Kidney capillary endothelial cell (primary cell): ENCODE data around the gene TMSB10.
"Not testable (repeated sequence)": the region's sequence is repeated elsewhere in the genome, so short reads cannot be mapped to it uniquely, and the experiment has no call there.

ENCODE experiments used
- DNase-seq: peaks from one replicate; pipeline ENCODE4 v3.0.0-alpha.2; 2018; ENCODE audit warnings: low spot score

TMSB10 gene

GRCh38 chr2:84904717-84905174, 710 bp upstream of the TMSB10 start:
- no peak for DNase-seq

DNA sequence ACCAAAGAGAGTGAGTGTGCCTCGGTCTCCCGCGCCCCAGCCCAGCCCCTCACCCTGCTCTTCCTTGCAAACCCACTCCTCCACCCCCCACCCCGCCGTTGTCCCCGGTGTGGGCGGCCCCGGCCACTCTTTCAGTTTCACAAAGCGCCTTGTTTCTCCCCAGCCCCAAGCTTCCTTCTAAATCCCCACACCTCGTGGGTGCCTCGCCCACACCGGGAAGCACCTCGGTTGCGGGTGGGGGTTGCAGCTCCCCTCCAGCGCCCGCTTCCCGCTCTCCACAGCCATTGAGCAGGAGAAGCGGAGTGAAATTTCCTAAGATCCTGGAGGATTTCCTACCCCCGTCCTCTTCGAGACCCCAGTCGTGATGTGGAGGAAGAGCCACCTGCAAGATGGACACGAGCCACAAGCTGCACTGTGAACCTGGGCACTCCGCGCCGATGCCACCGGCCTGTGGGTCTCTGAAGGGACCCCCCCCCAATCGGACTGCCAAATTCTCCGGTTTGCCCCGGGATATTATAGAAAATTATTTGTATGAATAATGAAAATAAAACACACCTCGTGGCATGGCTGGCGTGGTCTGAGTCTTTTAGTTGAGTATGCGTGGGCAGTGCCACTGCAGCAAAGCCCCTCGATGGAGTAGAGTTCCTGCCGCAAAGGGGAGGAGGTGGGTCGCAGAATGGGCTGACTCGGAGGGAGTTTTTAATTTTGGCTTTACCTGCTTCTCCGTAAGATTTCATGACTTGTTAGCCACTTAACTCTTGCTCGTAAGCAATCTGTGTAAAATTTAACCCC, 848 bp downstream of the TMSB10 start:
- DNase-seq, result no peak

DNA sequence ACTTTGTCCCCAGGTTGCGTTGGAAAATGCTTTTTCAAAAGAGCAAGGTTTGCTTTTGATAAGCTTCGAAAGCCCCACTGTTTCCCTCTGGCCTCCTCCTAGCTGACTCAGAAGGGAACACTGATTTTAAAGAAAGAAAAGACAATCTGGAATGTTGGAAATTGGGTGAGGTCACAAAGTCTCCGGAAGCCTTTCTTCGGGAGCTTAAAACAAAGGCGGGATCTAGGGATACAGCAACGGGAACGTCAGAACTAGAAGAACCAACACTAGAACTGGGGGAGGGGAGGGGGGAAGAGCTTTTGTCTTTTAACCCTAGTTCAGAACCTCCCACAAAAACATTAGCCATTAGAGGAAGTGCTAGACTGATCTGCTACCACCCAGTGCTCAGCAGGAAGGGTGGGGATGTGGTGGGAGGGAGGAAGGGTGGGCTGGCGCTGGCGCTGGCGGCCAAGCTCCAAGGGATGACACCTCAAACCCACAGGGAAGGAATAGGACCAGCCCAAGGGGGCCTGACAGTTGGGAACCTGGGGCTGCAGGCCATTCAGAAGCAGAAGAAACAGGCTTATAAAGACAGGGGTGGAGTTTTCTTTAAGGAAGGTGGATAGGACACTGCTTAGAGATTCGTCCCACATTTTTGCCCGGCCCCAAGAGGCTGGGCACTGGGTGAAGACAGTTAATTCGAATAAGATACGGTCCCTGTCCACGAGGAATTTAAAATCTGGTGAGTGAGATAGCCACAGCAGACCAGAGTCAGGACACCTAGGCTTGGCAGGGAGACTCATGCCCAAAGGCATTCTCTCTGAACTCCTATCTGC, 1.7 kb downstream of the TMSB10 start:
- peak; percentile 86 for DNase-seq

DNA sequence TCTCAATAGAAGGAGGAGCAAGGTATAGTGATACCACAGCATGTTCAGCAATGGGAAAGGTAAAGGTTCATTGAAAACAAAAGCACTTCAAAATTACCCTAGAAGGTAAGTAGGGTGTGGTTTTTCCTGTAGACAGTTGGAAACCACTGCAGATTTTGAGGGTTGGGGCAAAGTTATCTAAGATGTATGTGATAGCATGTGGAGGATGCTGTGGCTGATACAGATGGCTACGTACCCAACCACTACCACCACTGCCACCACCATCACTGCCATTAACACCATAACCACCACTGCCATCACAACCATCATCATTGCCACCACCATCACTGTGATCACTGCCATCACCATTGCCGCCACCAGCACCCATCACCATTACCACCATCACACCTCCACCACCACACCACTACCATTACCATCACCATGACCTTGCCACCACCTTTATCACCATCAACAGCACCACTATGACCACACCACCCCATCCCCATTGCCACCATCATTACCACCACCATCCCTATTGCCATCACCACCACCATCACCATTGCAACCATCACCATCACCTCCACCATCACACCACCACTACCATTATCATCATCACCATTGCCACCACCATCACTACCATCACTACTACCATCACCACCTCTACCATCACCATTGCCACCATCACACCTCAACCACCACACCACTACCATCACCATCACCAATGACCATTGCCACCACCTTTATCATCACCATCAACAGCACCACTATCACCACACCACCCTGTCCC, 3.7 kb downstream of the TMSB10 start:
- no peak for DNase-seq

- DNase-seq, result no peak
Observed at GRCh38 chr2:84911135-84911678, 5.8 kb downstream of the TMSB10 start.

DNA sequence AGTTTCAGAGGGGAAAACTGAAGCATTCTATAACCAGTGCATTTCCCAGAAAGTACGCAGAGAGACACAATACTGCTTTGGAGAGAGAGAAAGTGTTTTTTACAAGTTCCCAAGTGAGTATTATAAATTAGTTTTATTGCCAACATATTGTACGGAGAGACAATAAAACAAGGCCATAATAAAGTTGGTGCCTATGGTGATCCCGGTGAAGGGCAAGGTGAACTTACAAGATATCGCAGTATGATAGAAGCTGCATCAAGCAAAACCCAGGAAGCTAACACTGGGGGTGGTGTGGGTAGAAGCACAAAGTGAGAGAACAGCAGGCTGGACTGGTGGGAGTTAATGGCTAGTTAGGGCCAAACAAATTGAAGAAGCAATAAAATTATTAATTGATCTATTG, 7.5 kb downstream of the TMSB10 start:
- no peak for DNase-seq

DNA sequence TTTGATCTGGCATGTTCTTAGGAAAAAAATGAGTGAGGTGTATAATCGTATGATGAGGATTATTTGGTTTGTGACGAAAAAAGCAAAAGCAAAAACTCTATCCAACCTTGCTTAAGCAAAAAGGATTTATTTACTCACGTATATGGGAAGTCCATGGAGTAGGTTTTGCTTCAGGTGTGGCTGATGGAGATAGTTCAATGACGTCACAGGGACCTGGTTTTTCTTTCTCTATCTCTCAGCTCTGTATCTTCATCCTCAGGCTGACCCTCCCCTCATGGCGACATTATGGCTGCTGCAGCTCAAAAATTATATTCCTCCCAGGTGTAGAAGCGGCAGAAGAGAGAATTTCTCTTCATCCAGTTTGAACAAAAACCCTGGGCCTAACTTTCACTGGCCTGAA, 8.9 kb downstream of the TMSB10 start:
- DNase-seq, result no peak

- DNase-seq, result not testable (repeated sequence)
Observed at GRCh38 chr2:84915675-84916074, 10.2 kb downstream of the TMSB10 start.

DNA sequence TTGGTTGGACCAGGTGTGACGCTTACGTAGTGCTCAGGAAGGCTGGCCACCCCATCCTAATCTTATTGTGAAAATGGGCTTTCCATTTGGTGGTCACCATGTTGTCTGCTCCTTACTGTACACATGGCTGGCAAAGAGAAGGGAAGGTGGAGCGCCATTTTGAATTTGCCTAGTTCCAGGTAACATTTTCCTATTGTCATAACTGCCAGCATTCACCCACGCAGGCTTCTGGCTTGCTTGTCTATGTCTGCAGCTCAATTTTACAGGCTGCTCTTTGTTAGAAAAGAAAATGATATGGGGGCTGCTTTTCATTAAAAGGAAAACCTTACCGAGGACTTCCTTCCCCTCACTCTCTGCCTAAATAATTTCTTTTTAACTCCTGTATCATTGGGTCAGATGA, 12.4 kb downstream of the TMSB10 start:
- DNase-seq, result not testable (repeated sequence)

GRCh38 chr2:84918430-84918829, 13.0 kb downstream of the TMSB10 start:
- DNase-seq, result no peak

- DNase-seq, result peak; percentile 98
Observed at GRCh38 chr2:84919885-84920580, 14.6 kb downstream of the TMSB10 start.

DNA sequence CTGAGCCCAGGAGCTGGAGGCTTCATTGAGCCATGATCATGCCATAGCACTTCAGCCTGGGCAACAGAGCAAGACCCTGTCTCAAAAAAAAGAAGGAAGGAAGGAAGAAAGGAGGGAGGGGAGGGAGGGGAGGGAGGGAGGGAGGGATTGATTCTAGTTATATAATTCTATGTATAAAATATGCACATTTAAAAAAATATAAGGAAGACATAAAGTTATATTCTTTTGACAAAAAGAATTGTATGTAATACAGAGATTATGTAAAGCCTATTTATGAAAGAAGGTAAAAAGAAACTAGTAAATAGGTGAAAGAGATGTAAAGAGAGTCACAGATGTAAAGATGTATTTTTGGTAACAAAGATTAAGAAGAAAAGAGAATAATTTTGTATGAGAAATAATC, 17.6 kb downstream of the TMSB10 start:
- no peak for DNase-seq

GRCh38 chr2:84924173-84925106, 19.0 kb downstream of the TMSB10 start:
- DNase-seq, result peak; percentile 69

DNA sequence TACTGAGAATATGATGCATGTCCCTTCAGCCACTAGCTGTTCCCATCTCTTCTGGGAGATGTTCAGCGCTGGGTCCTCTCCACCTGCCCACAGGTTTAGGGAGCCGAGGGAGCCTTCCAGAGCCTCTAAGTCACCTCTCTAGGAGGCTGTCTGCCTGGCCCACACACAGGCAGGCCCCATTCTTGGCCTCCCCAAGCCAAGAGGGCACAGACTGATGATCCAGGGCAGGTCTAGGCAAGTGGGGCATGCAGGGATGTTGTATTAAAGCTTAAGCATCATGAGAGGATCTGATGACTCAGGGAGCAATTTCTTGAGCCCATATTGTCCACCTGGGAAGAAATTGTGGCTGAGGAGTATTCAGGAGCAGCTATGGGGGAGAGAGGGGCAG, 19.9 kb downstream of the TMSB10 start:
- no peak for DNase-seq

- peak; percentile 98 for DNase-seq
Observed at GRCh38 chr2:84925724-84926376, 20.4 kb downstream of the TMSB10 start.

DNA sequence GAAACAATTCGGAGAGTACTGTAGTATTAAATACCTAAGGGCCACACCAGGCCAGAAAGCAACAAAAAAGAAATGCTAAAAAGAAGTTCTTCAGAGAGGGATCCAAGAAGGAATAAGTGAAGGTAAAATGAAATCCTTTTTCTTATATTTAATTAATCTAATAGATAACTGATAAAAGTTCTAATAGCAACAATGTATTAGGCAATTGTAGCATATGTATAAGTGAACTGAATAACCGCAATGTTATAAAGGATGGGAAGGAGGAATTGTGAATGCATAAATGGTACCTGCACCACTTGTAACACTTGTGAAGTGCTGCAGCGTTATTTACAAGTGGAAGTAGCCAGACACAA, 21.8 kb downstream of the TMSB10 start:
- DNase-seq, result no peak

- no peak for DNase-seq
Observed at GRCh38 chr2:84931384-84931821, 25.9 kb downstream of the TMSB10 start.

- DNase-seq, result no peak
Observed at GRCh38 chr2:84938194-84938879, 32.9 kb downstream of the TMSB10 start.

DNA sequence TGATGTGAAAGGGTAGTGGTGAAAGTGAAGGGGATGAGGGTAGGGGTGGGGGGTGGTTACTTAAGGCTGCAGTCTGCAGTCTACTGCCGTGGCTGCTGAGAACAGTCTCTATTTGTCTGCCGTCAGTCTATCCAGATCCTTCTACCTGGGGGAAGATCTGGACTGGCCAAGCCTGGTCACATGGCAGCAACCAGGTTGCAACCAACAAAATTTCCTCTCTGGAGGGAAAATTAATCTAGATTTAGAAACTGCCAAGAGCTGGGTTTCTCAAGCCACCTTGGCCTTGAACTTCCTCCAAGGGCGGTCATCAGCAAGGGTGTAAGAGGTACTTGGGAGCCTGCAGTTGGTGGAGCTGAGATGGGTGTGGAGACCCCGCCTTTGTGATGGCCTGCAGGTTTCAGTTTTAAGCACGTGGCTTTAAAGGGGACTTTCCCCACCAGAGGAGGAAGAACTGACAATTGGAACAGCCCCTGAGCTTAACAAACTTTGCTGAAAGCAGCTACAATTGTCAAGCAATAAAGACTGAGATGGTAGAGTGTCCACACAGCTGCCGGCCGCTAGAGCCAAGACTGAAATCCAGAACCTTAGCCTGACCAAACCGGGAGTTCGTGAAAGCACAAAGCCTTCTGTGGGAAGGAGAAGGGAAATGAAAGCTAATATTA, 34.1 kb downstream of the TMSB10 start:
- DNase-seq, result no peak
